Mesendoderm (in vitro differentiated cells): ENCODE measurements around the gene PIGL.

Source experiments
- DNase-seq: peaks from one replicate; pipeline ENCODE4 v3.0.0; 2013
- H2AK5ac ChIP-seq: 2 replicates; pipeline ENCODE4 v1.6.1; 2013; ENCODE audit warnings: low read length, inconsistent platforms
- H2BK120ac ChIP-seq: 2 replicates; pipeline ENCODE4 v1.6.1; 2013; ENCODE audit warnings: low read depth, mild to moderate bottlenecking, low read length, moderate library complexity, mixed read lengths
- H2BK15ac ChIP-seq: replicated peaks from 2 replicates; pipeline ENCODE4 v1.6.1; 2013; ENCODE audit warnings: low read depth, mild to moderate bottlenecking, moderate library complexity
- H2BK5ac ChIP-seq: 2 replicates; pipeline ENCODE4 v1.6.1; 2013; ENCODE audit warnings: low read length, inconsistent platforms
- H3K18ac ChIP-seq: 2 replicates; pipeline ENCODE4 v1.6.1; 2013; ENCODE audit warnings: mild to moderate bottlenecking, low read length, mixed read lengths
- H3K23ac ChIP-seq: one replicate; pipeline ENCODE4 v1.6.1; 2013; ENCODE audit warnings: low read length
- H3K27ac ChIP-seq: 2 replicates; pipeline ENCODE4 v1.5.1; 2013; ENCODE audit warnings: low read depth, mild to moderate bottlenecking, inconsistent platforms, low read length, moderate library complexity
- H3K27me3 ChIP-seq: 2 replicates; pipeline ENCODE4 v1.6.1; 2013; ENCODE audit warnings: low read length, control low read depth, mild to moderate bottlenecking, inconsistent platforms; ENCODE audit not compliant: insufficient read depth, poor library complexity
- H3K36me3 ChIP-seq: 2 replicates; pipeline ENCODE4 v1.6.1; 2013; ENCODE audit warnings: low read length, inconsistent platforms; ENCODE audit not compliant: control insufficient read depth, insufficient read depth
- H3K4ac ChIP-seq: one replicate; pipeline ENCODE4 v1.6.1; 2013; ENCODE audit warnings: low read depth, mild to moderate bottlenecking, low read length, moderate library complexity
- H3K4me1 ChIP-seq: 2 replicates; pipeline ENCODE4 v1.6.1; 2013; ENCODE audit warnings: low read depth, low read length, inconsistent platforms; ENCODE audit not compliant: control insufficient read depth
- H3K4me2 ChIP-seq: 2 replicates; pipeline ENCODE4 v1.6.1; 2013; ENCODE audit warnings: low read length
- H3K4me3 ChIP-seq: 2 replicates; pipeline ENCODE4 v1.5.1; 2013; ENCODE audit warnings: mild to moderate bottlenecking, low read length
- H3K56ac ChIP-seq: one replicate; pipeline ENCODE4 v1.6.1; 2013; ENCODE audit warnings: low read length
- H3K79me1 ChIP-seq: 2 replicates; pipeline ENCODE4 v1.6.1; 2013; ENCODE audit warnings: low read length, inconsistent platforms
- H3K79me2 ChIP-seq: 2 replicates; pipeline ENCODE4 v1.6.1; 2013; ENCODE audit warnings: mild to moderate bottlenecking, low read length; ENCODE audit not compliant: control insufficient read depth, insufficient read depth
- H3K9ac ChIP-seq: 2 replicates; pipeline ENCODE4 v1.6.1; 2013; ENCODE audit warnings: low read length, inconsistent platforms
- H4K5ac ChIP-seq: one replicate; pipeline ENCODE4 v1.6.1; 2013; ENCODE audit warnings: low read length
- H4K8ac ChIP-seq: one replicate; pipeline ENCODE4 v1.6.1; 2013; ENCODE audit warnings: low read depth, mild to moderate bottlenecking, control low read depth, low read length, moderate library complexity
- WGBS: extraction: QIAGEN DNeasy Blood & Tissue Kit; methylation state at CpG from one replicate; pipeline ENCODE4 v1.1.7; 2013; ENCODE audit warnings: low lambda C conversion rate, missing lambda C conversion rate; ENCODE audit not compliant: insufficient coverage; ENCODE audit errors: extremely low coverage; 5-methylcytosine and 5-hydroxymethylcytosine counted together

Gene PIGL

DNA sequence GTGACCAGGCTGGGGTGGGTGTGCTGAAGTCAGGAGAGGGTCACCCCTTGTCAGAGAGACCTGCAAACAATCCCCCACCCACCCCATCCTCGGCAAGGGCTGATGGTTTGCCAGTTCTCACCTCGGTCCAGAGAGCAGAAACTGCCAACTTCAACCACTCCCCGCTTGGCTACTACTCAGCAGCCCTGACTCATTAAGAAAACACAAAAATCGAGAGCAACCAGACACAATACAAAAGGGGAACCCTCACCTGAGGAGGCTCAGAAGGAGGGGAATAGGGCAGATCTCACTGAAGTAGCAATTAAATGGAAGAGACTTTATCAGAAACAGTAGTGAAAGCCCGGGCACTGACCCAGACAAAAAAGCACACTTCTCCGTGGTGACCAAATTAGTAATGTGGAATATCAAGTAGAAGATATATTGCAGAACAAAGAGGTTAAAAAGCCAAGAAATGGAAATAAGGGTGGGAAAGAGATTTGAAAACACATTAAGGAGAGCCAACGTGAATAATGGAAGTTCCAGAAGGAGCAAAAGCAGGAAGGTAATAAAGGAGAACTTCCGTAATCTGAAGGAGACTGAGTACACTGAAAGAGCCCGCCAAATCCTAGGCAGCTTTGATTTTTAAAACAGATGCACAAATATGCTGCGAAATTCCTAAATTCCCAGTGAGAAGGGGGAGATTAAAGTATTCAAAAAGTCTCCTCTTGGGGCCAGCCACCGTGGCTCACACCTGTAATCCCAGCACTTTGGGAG is 112.7 kb downstream of the PIGL start:
- Histone ChIP-seq H3K79me1 (no peaks in the 10 kb centered on the region), H3K9ac (no peak overlapping the region), H3K27me3 (no peaks in the 10 kb centered on the region), H2BK120ac (no peak overlapping the region), H2AK5ac (no peak overlapping the region), H3K23ac (no peak overlapping the region), H3K56ac (no peak overlapping the region), H3K18ac (no peak overlapping the region), H3K79me2 (no peaks in the 10 kb centered on the region), H3K36me3 (peaks cover 9% of the 10 kb centered on the region), H2BK5ac (no peak overlapping the region), H3K4ac (no peak overlapping the region), H2BK15ac (no peak overlapping the region), H4K5ac (no peak overlapping the region), H3K4me1 (no peaks in the 10 kb centered on the region), H3K27ac (no peak overlapping the region), H3K4me2 (no peak overlapping the region), H4K8ac (no peak overlapping the region), H3K4me3 (no peak overlapping the region)
- WGBS, result no CpG with 5 or more reads among the region's 11 CpGs
- no peak for DNase-seq

DNA sequence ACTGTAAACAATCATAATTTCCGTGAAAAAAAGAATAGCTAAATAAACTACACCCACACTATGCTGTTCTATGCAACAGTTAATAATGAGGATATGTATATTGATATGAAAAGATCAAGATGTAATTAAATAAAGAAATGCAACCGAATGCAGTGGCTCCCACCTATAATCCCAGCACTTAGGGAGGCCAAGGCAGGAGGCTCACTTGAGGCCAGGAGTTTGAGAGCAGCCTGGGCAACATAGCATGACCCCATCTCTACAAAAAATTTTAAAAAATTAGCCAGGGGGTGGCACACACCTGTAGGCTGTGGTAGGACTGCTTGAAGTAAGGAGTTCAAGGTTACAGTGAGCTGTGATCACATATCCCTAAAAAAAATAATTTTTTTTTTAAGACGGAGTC is 121.4 kb downstream of the PIGL start:
- H3K23ac ChIP-seq, result no peak overlapping the region
- no CpG with 5 or more reads among the region's 3 CpGs for WGBS
- no peak overlapping the region for H3K9ac ChIP-seq
- no peak overlapping the region for H2BK120ac ChIP-seq
- H3K4me3 ChIP-seq, result no peak overlapping the region
- H3K18ac ChIP-seq, result no peak overlapping the region
- H3K4ac ChIP-seq, result no peak overlapping the region
- H2BK15ac ChIP-seq, result no peak overlapping the region
- H2BK5ac ChIP-seq, result no peak overlapping the region
- no peak overlapping the region for H3K27ac ChIP-seq
- no peak overlapping the region for H3K4me2 ChIP-seq
- no peaks in the 10 kb centered on the region for H3K27me3 ChIP-seq
- no peak overlapping the region for H4K5ac ChIP-seq
- no peak for DNase-seq
- no peak overlapping the region for H4K8ac ChIP-seq
- no peaks in the 10 kb centered on the region for H3K79me2 ChIP-seq
- H3K4me1 ChIP-seq, result no peaks in the 10 kb centered on the region
- no peak overlapping the region for H2AK5ac ChIP-seq
- H3K36me3 ChIP-seq, result peaks cover 3% of the 10 kb centered on the region
- H3K56ac ChIP-seq, result no peak overlapping the region
- H3K79me1 ChIP-seq, result no peaks in the 10 kb centered on the region

- DNase-seq, result no peak
- Histone ChIP-seq H4K5ac (no peak overlapping the region), H2BK120ac (no peak overlapping the region), H3K18ac (no peak overlapping the region), H3K56ac (no peak overlapping the region), H2BK15ac (no peak overlapping the region), H3K4ac (no peak overlapping the region), H3K4me3 (no peak overlapping the region), H3K36me3 (peaks cover 3% of the 10 kb centered on the region), H3K79me1 (no peaks in the 10 kb centered on the region), H3K27ac (no peak overlapping the region), H2BK5ac (no peak overlapping the region), H3K9ac (no peak overlapping the region), H3K27me3 (no peaks in the 10 kb centered on the region), H3K79me2 (no peaks in the 10 kb centered on the region), H4K8ac (no peak overlapping the region), H2AK5ac (no peak overlapping the region), H3K4me1 (no peaks in the 10 kb centered on the region), H3K23ac (no peak overlapping the region), H3K4me2 (no peak overlapping the region)
- WGBS, result no CpG with 5 or more reads among the region's 1 CpG
These were observed 122.4 kb downstream of the PIGL start for GRCh38 chr17:16339402-16339801.

GRCh38 chr17:16339959-16340358 is 122.9 kb downstream of the PIGL start:
- H3K4ac ChIP-seq, result no peak overlapping the region
- no peak overlapping the region for H2BK15ac ChIP-seq
- H3K9ac ChIP-seq, result no peak overlapping the region
- no peak overlapping the region for H2AK5ac ChIP-seq
- H3K79me2 ChIP-seq, result no peaks in the 10 kb centered on the region
- H2BK5ac ChIP-seq, result no peak overlapping the region
- H4K8ac ChIP-seq, result no peak overlapping the region
- no peak overlapping the region for H4K5ac ChIP-seq
- no peak overlapping the region for H3K56ac ChIP-seq
- H3K27ac ChIP-seq, result no peak overlapping the region
- no peaks in the 10 kb centered on the region for H3K4me1 ChIP-seq
- no peaks in the 10 kb centered on the region for H3K79me1 ChIP-seq
- no peaks in the 10 kb centered on the region for H3K27me3 ChIP-seq
- no peak overlapping the region for H2BK120ac ChIP-seq
- no peak overlapping the region for H3K4me2 ChIP-seq
- no peak overlapping the region for H3K23ac ChIP-seq
- H3K4me3 ChIP-seq, result no peak overlapping the region
- H3K36me3 ChIP-seq, result peaks cover 3% of the 10 kb centered on the region
- no peak overlapping the region for H3K18ac ChIP-seq
- no CpG with 5 or more reads among the region's 1 CpG for WGBS
- DNase-seq, result no peak

DNA sequence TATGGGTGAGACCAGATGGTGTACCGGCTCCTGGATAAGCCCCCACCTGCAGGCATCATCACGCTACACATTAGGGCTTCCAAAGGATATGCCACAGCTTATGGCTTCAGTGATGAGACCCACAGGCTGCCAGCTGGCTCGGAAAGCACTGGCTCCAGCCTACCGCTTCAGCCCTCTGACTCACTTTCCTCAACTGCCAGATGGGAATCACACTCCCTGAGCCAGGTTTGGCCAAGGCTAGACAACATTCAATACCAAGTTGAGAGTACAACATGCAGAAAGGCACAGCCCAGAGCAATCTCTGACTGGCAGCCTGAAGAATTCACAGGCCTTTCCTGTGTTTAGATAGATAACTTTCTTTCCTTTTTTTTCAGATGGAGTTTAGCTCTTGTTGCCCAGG is 126.0 kb downstream of the PIGL start:
- WGBS, result no CpG with 5 or more reads among the region's 4 CpGs
- H2BK15ac ChIP-seq, result no peak overlapping the region
- H3K4me1 ChIP-seq, result no peaks in the 10 kb centered on the region
- H3K18ac ChIP-seq, result no peak overlapping the region
- peaks cover 3% of the 10 kb centered on the region for H3K36me3 ChIP-seq
- no peak overlapping the region for H3K23ac ChIP-seq
- H3K4me3 ChIP-seq, result no peak overlapping the region
- H3K9ac ChIP-seq, result no peak overlapping the region
- no peak overlapping the region for H2AK5ac ChIP-seq
- H3K79me1 ChIP-seq, result no peaks in the 10 kb centered on the region
- no peak for DNase-seq
- H4K5ac ChIP-seq, result no peak overlapping the region
- no peak overlapping the region for H4K8ac ChIP-seq
- no peak overlapping the region for H2BK120ac ChIP-seq
- H3K56ac ChIP-seq, result no peak overlapping the region
- no peak overlapping the region for H3K4ac ChIP-seq
- no peaks in the 10 kb centered on the region for H3K27me3 ChIP-seq
- H2BK5ac ChIP-seq, result no peak overlapping the region
- H3K79me2 ChIP-seq, result no peaks in the 10 kb centered on the region
- H3K27ac ChIP-seq, result no peak overlapping the region
- no peak overlapping the region for H3K4me2 ChIP-seq

DNA sequence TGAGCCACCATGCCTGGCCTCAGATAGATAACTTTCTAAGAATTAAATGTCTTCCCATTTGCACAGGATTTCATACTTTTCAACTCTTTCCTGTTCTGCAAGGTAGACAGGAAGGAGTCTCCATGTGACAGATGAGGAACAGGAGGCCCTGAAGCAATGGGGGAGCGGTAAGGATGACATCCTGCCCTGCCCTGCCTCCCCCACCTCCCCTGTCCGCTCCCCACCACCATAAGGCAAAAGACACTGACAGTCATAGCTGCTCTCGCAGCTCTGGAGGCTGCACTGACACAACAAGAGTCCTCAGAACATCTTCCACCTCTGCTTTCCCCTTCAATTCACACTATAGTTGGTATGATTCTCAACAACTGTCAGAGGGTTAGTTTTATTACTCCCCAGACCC is 126.6 kb downstream of the PIGL start:
- Histone ChIP-seq H3K9ac (no peak overlapping the region), H3K4me1 (no peaks in the 10 kb centered on the region), H3K27me3 (no peaks in the 10 kb centered on the region), H2AK5ac (no peak overlapping the region), H3K79me1 (no peaks in the 10 kb centered on the region), H3K4ac (no peak overlapping the region), H3K4me2 (no peak overlapping the region), H3K18ac (no peak overlapping the region), H2BK5ac (no peak overlapping the region), H3K27ac (no peak overlapping the region), H4K5ac (no peak overlapping the region), H3K36me3 (peaks cover 5% of the 10 kb centered on the region), H3K56ac (no peak overlapping the region), H3K79me2 (no peaks in the 10 kb centered on the region), H3K23ac (no peak overlapping the region), H2BK15ac (no peak overlapping the region), H4K8ac (no peak overlapping the region), H3K4me3 (no peak overlapping the region), H2BK120ac (no peak overlapping the region)
- no CpG with 5 or more reads among the region's 3 CpGs for WGBS
- no peak for DNase-seq
